Fibroblast of lung (primary cell): ENCODE results near the gene LDLRAD4.

Experiments
- EZH2 ChIP-seq: IDR thresholded peaks from 2 replicates; pipeline ENCODE4 v1.5.1; 2012; ENCODE audit warnings: low read length, control low read depth, mild to moderate bottlenecking; ENCODE audit errors: missing control alignments
- TF ChIP-seq, protein P1 (sequence below), 2 donors: IDR thresholded peaks in 1 of 2; conservative IDR thresholded peaks in 1 of 2; 1 replicate in 1 of 2; 2 replicates in 1 of 2; pipeline ENCODE4 v1.5.1; 2011 to 2012; ENCODE audit warnings: low read length in 2 of 2, control low read depth in 1 of 2, inconsistent platforms in 1 of 2, low read depth in 1 of 2, mild to moderate bottlenecking in 1 of 2

DNA sequence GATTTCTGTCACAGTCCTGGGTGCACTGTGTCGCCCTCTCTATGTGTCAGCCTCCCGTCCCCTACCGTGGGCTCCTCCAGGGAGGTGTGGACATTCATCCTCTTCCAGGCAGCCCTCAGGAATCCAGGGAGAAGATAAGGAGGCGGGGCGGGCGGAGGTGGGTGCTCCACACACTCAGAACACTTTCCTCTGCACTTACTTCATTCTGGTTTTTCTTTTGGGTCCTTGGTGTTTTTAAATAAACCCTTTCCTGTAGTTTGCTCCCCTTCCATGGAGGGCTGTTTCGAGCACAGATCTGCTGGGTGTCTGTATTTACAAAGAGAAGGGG, 323.9 kb downstream of the LDLRAD4 start:
- TF ChIP-seq, protein P1, sequence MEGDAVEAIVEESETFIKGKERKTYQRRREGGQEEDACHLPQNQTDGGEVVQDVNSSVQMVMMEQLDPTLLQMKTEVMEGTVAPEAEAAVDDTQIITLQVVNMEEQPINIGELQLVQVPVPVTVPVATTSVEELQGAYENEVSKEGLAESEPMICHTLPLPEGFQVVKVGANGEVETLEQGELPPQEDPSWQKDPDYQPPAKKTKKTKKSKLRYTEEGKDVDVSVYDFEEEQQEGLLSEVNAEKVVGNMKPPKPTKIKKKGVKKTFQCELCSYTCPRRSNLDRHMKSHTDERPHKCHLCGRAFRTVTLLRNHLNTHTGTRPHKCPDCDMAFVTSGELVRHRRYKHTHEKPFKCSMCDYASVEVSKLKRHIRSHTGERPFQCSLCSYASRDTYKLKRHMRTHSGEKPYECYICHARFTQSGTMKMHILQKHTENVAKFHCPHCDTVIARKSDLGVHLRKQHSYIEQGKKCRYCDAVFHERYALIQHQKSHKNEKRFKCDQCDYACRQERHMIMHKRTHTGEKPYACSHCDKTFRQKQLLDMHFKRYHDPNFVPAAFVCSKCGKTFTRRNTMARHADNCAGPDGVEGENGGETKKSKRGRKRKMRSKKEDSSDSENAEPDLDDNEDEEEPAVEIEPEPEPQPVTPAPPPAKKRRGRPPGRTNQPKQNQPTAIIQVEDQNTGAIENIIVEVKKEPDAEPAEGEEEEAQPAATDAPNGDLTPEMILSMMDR (conservative IDR thresholded peaks at IDR 0.05 in 1 of 2, IDR thresholded peaks at IDR 0.05 in 1 of 2; ENCODE audit: low read depth in 1 of 2, low read length in 2 of 2) = no peak
- no peak for TF ChIP-seq EZH2
